Measurements from ENCODE around the gene CERS1.

- TF ChIP-seq, protein P1, sequence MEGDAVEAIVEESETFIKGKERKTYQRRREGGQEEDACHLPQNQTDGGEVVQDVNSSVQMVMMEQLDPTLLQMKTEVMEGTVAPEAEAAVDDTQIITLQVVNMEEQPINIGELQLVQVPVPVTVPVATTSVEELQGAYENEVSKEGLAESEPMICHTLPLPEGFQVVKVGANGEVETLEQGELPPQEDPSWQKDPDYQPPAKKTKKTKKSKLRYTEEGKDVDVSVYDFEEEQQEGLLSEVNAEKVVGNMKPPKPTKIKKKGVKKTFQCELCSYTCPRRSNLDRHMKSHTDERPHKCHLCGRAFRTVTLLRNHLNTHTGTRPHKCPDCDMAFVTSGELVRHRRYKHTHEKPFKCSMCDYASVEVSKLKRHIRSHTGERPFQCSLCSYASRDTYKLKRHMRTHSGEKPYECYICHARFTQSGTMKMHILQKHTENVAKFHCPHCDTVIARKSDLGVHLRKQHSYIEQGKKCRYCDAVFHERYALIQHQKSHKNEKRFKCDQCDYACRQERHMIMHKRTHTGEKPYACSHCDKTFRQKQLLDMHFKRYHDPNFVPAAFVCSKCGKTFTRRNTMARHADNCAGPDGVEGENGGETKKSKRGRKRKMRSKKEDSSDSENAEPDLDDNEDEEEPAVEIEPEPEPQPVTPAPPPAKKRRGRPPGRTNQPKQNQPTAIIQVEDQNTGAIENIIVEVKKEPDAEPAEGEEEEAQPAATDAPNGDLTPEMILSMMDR (IDR thresholded peaks at IDR 0.05), result peak in 1 of 6 experiments; percentile 4
- no peak for TF ChIP-seq POLR2A (IDR thresholded peaks at IDR 0.05)
Measured at GRCh38 chr19:18856385-18857126, 39.4 kb downstream of the CERS1 start.
